A673 (cell line): ENCODE results near the gene DIAPH1. TPM values are rescaled to one million over a fixed set of nuclear protein-coding genes. Genes with fewer than 3 reads are reported as not detected.

Experiments used
- BruUV-seq: library from RNA; stranded (reverse); fragments of 400-500 nt; replicated peaks from 2 replicates; lab custom pipeline; 2021; lab: Mats Ljungman, UMichigan
- CTCF ChIA-PET: fragments of 300-600 bp; sonication (Branson Sonifier 250); formaldehyde crosslinking; loops from one replicate; lab custom pipeline; 2022; ENCODE audit warnings: antibody characterized with exemption; lab: Charles Lee
- POLR2A ChIA-PET: fragments of 300-600 bp; sonication (Branson Sonifier 250); formaldehyde crosslinking; loops from one replicate; lab custom pipeline; 2022; ENCODE audit warnings: antibody characterized with exemption; ENCODE audit not compliant: low non-redundant PET; lab: Charles Lee
- DNase-seq: peaks from one replicate; pipeline ENCODE4 v3.0.0-alpha.2; 2015; ENCODE audit warnings: low spot score
- H3K27ac ChIP-seq: fragments of 200-600 bp; sonication (generic); 2 replicates; pipeline ENCODE4 v1.5.1; 2016; ENCODE audit warnings: mixed run types, low read depth, mild to moderate bottlenecking, mixed read lengths, antibody characterized with exemption, low read length; ENCODE audit not compliant: poor library complexity, severe bottlenecking
- H3K27me3 ChIP-seq: fragments of 200-600 bp; sonication (generic); replicated peaks from 2 replicates; pipeline ENCODE4 v1.6.1; 2017; ENCODE audit warnings: mixed run types, low read depth, mild to moderate bottlenecking, mixed read lengths, antibody characterized with exemption, low read length; ENCODE audit not compliant: insufficient read depth, poor library complexity
- H3K36me3 ChIP-seq: fragments of 200-600 bp; sonication (generic); 2 replicates; pipeline ENCODE4 v1.6.1; 2016; ENCODE audit warnings: mixed run types, mild to moderate bottlenecking, mixed read lengths, antibody characterized with exemption, low read length; ENCODE audit not compliant: insufficient read depth, poor library complexity, severe bottlenecking
- H3K4me1 ChIP-seq: fragments of 200-600 bp; sonication (generic); 2 replicates; pipeline ENCODE4 v1.6.1; 2017; ENCODE audit warnings: mixed run types, mild to moderate bottlenecking, mixed read lengths, antibody characterized with exemption, low read length; ENCODE audit not compliant: insufficient read depth, poor library complexity, severe bottlenecking
- H3K4me3 ChIP-seq: fragments of 200-600 bp; sonication (generic); 2 replicates; pipeline ENCODE4 v1.5.1; 2016; ENCODE audit warnings: low read depth, mixed run types, mild to moderate bottlenecking, mixed read lengths, low read length; ENCODE audit not compliant: poor library complexity, severe bottlenecking
- H3K9me3 ChIP-seq: fragments of 200-600 bp; sonication (generic); 2 replicates; pipeline ENCODE4 v1.6.1; 2016; ENCODE audit warnings: mixed run types, low read depth, mild to moderate bottlenecking, mixed read lengths, antibody characterized with exemption, low read length; ENCODE audit not compliant: poor library complexity, severe bottlenecking
- EZH2 ChIP-seq: fragments of 200-600 bp; sonication (generic); IDR thresholded peaks from 2 replicates; pipeline ENCODE4 v1.6.1; 2017; ENCODE audit warnings: borderline replicate concordance, low read depth, mild to moderate bottlenecking, mixed read lengths, antibody characterized with exemption, low read length; ENCODE audit not compliant: poor library complexity, severe bottlenecking
- intact Hi-C: fragments of 100-400 bp; cut with micrococcal nuclease; formaldehyde crosslinking; loops from one replicate; pipeline ENCODE4 v1.10.0; 2022; ENCODE audit not compliant: unreplicated experiment
- total RNA-seq: library from RNA; stranded (reverse); gene quantifications from 2 replicates; pipeline ENCODE4 v1.2.3, GENCODE V29; 2021
- TF ChIP-seq, protein P1 (sequence below): fragments of 300-800, 200-600 bp; sonication (generic); conservative IDR thresholded peaks from 2 replicates; pipeline ENCODE4 v1.5.1; 2017; ENCODE audit warnings: low read depth, mild to moderate bottlenecking, antibody characterized with exemption, low read length, moderate library complexity, mixed read lengths

The DIAPH1 gene
- total RNA-seq, 1 experiment from 2014 or later = 109 TPM

- ChIA-PET POLR2A (interaction anchor here (1.2 kb wide), 1 partner anchor 10 kb away, joined by 3 read pairs; the partner anchor contains the start of gene PCDHGC3), CTCF (no interaction called here)
- no peak for DNase-seq
- Histone ChIP-seq H3K4me1 (peaks cover 29% of the 10 kb centered on the region), H3K4me3 (no peak overlapping the region), H3K9me3 (no peaks in the 10 kb centered on the region), H3K27ac (no peak overlapping the region), H3K36me3 (peaks cover 10% of the 10 kb centered on the region), H3K27me3 (no peaks in the 10 kb centered on the region)
- no peak for TF ChIP-seq EZH2
- TF ChIP-seq, protein P1, sequence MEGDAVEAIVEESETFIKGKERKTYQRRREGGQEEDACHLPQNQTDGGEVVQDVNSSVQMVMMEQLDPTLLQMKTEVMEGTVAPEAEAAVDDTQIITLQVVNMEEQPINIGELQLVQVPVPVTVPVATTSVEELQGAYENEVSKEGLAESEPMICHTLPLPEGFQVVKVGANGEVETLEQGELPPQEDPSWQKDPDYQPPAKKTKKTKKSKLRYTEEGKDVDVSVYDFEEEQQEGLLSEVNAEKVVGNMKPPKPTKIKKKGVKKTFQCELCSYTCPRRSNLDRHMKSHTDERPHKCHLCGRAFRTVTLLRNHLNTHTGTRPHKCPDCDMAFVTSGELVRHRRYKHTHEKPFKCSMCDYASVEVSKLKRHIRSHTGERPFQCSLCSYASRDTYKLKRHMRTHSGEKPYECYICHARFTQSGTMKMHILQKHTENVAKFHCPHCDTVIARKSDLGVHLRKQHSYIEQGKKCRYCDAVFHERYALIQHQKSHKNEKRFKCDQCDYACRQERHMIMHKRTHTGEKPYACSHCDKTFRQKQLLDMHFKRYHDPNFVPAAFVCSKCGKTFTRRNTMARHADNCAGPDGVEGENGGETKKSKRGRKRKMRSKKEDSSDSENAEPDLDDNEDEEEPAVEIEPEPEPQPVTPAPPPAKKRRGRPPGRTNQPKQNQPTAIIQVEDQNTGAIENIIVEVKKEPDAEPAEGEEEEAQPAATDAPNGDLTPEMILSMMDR = no peak
- BruUV-seq = no TSS peak
- intact Hi-C loops = no loop called here
Observed at GRCh38 chr5:141485321-141486055, 133.3 kb downstream of the DIAPH1 start.

GRCh38 chr5:141484641-141485311 is 134.0 kb downstream of the DIAPH1 start, which contains the start of gene PCDHGC4:
Gene PCDHGC4, plus strand, starts transcription at chr5:141485030. Its CDS starts 144 bp downstream, at chr5:141485174.
- intact Hi-C loops = no loop called here
- Histone ChIP-seq H3K4me3 (no peak within 1 kb of the TSS), H3K4me1 (peaks cover 36% of the 10 kb centered on the region), H3K36me3 (peaks cover 5% of the 10 kb centered on the region), H3K9me3 (no peaks in the 10 kb centered on the region), H3K27me3 (no peaks in the 10 kb centered on the region), H3K27ac (no peak within 1 kb of the TSS)
- POLR2A ChIA-PET = interaction anchor here (1.2 kb wide), 1 partner anchor 9 kb away, joined by 3 read pairs; the partner anchor contains the start of gene PCDHGC3
- no TSS peak for BruUV-seq
- TF ChIP-seq, protein P1 = no peak
- no peak for TF ChIP-seq EZH2
- CTCF ChIA-PET = no interaction called here
- no peak for DNase-seq

GRCh38 chr5:141484310-141484640 is 134.5 kb downstream of the DIAPH1 start:
- H3K36me3 ChIP-seq = peaks cover 3% of the 10 kb centered on the region
- intact Hi-C loops = no loop called here
- no peak overlapping the region for H3K4me3 ChIP-seq
- ChIA-PET POLR2A (interaction anchor here (1.2 kb wide), 1 partner anchor 9 kb away, joined by 3 read pairs; the partner anchor contains the start of gene PCDHGC3), CTCF (no interaction called here)
- H3K27ac ChIP-seq = no peak overlapping the region
- no peak for TF ChIP-seq EZH2
- H3K4me1 ChIP-seq = peaks cover 41% of the 10 kb centered on the region
- no peaks in the 10 kb centered on the region for H3K27me3 ChIP-seq
- BruUV-seq = no TSS peak
- no peak for DNase-seq
- no peaks in the 10 kb centered on the region for H3K9me3 ChIP-seq
